Pulmonary artery endothelial cell (primary cell): ENCODE measurements around the gene CCDC88B. TPM values are rescaled to one million over a fixed set of nuclear protein-coding genes. Genes with fewer than 3 reads are reported as not detected.

Experiments used
- DNase-seq: peaks from one replicate; pipeline ENCODE4 v3.0.0-alpha.2; 2011; ENCODE audit warnings: low read depth, low spot score
- total RNA-seq: library from RNA; depleted of rRNA; stranded (reverse); fragments of >200 nt; gene quantifications from 2 replicates; pipeline ENCODE4 v1.2.3, GENCODE V29; 2014

Gene CCDC88B
- total RNA-seq, 1 donor from 2014 or later: 1.6 TPM

GRCh38 chr11:64358907-64359711, 19.1 kb downstream of the CCDC88B start, which contains the start of gene RPS6KA4:
RPS6KA4 (plus strand) TSS chr11:64359162; CDS start chr11:64359236, 74 bp downstream.
- no peak for DNase-seq

- no peak for DNase-seq
Measured at GRCh38 chr11:64359712-64360445, 19.9 kb downstream of the CCDC88B start.

GRCh38 chr11:64360448-64360921, 20.5 kb downstream of the CCDC88B start:
- DNase-seq: no peak

DNA sequence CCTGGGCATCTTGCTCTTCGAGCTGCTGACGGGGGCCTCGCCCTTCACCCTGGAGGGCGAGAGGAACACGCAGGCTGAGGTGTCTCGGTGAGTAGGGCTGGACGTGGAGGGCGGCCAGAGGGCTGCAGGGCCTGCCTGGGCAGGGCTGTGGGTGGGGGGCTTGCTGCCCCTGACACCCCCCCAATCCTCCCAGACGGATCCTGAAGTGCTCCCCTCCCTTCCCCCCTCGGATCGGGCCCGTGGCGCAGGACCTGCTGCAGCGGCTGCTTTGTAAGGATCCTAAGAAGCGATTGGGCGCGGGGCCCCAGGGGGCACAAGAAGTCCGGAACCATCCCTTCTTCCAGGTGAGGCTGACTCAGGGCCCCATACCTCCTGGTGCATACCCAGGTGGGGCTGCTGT, 21.7 kb downstream of the CCDC88B start:
- DNase-seq: no peak

GRCh38 chr11:64362339-64362738, 22.3 kb downstream of the CCDC88B start:
- no peak for DNase-seq

DNA sequence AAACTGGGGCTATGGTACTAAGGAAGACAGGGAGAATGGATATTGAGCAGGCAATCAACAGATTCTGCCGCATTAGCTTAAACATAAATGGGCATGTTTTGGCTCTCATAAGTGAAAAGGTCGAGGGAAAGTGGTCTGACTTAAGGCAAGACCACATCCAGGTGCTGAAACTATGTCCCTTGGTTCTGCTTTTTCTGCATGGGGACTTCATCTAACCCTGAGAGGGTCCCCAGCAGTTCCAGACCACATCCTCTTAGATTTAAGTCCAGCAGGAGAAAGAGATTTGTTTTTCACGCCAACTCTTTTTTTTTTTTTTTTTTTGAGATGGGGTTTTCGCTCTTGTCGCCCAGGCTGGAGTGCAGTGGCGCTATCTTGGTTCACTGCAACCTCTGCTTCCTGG, 24.4 kb downstream of the CCDC88B start:
- no peak for DNase-seq

DNA sequence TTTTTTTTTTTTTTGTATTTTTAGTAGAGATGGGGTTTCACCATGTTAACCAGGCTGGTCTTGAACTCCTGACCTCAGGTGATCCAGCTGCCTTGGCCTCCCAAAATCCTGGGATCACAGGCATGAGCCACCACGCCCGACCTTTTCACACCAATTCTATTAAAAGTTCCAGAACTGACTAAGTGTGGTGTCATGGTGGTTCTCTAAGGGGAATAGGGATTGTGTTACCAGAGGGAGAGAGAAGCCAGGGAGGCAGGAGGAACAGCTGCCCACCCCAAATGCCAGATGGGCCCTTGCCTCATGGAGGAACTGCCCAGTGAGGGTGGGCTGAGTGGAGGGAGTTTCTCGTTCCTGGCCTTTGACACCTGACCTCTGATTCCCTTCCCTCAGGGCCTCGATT, 24.9 kb downstream of the CCDC88B start:
- DNase-seq: no peak

DNA sequence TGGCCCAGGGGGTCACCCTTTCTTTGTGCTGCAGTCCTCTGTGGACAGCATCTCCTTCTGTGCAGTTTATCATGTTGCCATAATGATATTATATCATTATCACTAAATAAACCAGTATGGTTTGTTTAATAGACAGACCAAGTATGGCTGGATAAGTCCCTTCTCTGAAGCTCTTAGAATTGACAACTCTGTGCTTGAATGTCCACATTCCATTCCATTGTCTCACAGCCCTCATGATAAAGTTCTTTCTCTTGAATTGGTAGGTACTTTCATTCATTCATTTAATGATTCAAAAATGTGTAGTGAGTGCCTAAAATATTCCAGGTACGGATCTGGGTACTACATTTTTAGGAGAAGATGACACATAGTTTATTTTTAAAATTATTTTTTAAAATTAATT, 26.7 kb downstream of the CCDC88B start:
- no peak for DNase-seq

GRCh38 chr11:64367931-64368672, 28.1 kb downstream of the CCDC88B start:
- no peak for DNase-seq

- no peak for DNase-seq
Measured at GRCh38 chr11:64368673-64369074, 28.7 kb downstream of the CCDC88B start.

DNA sequence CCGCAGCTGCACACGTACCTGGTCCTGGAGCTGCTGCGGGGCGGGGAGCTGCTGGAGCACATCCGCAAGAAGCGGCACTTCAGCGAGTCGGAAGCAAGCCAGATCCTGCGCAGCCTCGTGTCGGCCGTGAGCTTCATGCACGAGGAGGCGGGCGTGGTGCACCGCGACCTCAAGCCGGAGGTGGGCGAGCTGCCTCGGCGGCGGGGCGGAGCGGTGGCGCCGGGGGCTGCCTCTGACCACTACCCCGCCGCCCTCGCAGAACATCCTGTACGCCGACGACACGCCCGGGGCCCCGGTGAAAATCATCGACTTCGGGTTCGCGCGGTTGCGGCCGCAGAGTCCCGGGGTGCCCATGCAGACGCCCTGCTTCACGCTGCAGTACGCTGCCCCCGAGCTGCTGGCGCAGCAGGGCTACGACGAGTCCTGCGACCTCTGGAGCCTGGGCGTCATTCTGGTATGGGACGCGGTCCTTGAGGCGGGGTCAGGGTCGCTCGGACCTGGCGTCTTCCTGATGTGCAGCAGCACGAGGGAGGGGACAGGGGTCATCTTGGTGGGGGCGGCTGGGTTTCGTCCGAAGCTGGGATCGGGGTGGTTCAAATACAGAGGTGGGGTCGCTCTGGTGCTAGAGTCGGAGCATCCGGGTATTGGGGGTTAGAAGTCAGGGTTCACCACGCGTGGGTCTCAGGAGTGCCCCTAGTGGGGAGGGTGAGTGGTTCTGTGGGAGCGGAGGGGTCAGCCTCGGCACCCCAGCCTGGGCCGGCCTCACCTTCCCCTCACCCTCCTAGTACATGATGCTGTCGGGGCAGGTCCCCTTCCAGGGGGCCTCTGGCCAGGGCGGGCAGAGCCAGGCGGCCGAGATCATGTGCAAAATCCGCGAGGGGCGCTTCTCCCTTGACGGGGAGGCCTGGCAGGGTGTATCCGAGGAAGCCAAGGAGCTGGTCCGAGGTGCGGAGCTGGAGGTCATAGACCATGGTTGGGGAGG, 29.7 kb downstream of the CCDC88B start:
- DNase-seq: no peak

GRCh38 chr11:64371201-64371600, 31.2 kb downstream of the CCDC88B start:
- no peak for DNase-seq

DNA sequence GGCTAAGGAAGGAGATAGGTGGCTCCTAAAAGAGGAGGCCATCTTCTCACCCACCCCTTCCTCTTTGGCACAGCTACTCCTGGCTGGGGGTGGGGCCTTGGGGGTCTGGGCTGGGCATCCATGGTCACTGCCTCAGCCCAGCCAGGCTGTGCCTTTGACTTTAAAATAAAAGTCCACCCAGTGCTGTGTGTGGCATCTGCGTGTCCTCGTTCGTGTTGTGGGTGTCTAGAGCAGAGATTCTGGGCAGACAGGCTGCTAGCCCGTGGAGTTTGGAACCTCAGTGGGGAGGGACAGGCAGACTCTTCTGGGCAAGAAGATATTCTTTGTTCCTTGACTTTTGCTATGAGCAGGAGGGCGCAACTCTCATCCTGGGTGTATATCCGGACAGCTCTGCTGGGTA, 32.0 kb downstream of the CCDC88B start:
- no peak for DNase-seq

DNA sequence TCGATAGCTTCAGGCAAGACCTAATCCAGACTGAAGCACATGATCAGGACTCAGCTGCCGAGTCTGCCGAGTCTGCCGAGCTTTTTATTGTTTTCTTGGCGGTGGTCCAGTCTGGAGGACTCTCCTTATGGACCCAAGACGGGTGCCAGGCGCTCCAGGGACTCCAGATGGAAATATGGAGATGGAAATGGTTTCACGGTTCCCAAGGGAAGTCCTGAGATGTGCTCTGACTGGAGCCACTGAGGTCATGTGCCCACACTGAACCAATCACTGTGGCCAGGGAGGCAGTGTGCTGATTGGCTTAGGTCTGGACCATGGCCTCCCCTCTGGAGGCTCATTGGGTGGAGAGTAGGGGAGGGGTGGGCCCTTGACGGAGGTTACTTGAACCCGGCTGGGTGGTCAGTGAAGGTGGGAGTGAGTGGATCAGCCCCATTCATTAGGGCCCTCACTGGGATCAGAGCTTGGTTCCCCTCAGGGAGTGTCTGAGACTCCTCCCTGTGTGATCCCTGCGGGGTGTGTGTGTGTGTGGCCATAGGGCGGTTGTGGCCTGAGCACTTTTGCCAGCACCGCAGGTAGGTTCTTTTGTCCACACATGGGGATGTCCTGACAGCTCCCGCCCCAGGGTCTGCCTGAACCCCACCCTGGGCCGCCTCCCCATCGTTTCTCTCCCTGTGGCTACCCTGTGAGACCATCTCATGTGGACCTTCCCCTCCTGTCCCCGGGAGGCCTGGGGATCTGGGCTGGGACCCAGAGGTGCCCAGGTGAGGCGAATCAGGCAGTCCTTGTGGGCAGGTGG, 33.0 kb downstream of the CCDC88B start:
- DNase-seq: no peak

DNA sequence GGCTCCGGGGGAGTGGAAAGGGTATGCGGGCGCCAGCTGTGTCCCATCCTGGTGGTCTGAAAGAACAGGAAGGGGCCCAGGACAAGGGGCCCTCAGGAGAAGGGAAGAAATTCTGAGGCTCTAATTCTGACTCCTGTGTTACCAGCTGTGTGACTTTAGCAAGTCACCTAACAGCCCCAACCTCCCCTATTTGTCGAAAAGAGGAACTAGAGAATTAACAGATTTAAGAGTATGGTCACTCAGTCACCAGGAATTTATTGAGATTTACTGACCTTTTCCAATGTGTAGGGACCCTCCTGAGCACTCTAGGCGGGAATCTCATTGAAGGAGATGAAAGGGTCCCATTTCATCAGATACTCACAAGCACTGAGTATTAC, 33.6 kb downstream of the CCDC88B start:
- DNase-seq: no peak

- DNase-seq: no peak
Measured at GRCh38 chr11:64376071-64376470, 36.1 kb downstream of the CCDC88B start.

DNA sequence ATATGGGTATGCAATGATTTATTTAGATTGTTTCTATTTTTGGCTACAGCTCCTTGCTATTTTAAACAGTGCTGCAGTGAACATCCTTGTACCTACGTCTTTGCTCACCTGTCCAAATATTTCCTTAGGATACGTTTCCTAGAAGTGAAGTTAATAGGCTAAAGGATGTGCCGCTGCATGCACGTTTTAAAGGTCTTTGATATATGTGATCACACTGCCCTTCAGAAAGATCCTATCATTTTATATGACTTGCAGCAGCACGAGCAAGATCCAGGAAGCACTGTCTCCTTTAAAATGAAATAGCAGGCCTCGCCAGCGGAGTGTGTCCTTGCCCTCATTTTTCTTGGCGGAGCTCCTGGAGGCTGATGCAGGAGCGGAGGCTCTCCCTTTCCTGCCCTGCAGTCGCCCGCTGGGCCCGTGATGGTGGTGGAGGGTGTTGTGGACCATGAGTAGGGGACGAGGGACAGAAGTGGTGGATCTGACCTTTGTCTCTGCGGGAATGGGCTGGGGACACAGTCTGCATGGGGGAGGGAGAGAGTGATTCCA, 38.4 kb downstream of the CCDC88B start:
- no peak for DNase-seq

GRCh38 chr11:64379160-64379559, 39.2 kb downstream of the CCDC88B start:
- DNase-seq: no peak

GRCh38 chr11:64379817-64380709, 40.1 kb downstream of the CCDC88B start:
- no peak for DNase-seq
